ENCODE measurements around the gene HTD2.
A peak's percentile ranks its signal among the peaks of the same experiment; 100 is the strongest.
"Not testable (repeated sequence)": the region's sequence is repeated elsewhere in the genome, so short reads cannot be mapped to it uniquely, and the experiment has no call there.

HTD2 gene

DNA sequence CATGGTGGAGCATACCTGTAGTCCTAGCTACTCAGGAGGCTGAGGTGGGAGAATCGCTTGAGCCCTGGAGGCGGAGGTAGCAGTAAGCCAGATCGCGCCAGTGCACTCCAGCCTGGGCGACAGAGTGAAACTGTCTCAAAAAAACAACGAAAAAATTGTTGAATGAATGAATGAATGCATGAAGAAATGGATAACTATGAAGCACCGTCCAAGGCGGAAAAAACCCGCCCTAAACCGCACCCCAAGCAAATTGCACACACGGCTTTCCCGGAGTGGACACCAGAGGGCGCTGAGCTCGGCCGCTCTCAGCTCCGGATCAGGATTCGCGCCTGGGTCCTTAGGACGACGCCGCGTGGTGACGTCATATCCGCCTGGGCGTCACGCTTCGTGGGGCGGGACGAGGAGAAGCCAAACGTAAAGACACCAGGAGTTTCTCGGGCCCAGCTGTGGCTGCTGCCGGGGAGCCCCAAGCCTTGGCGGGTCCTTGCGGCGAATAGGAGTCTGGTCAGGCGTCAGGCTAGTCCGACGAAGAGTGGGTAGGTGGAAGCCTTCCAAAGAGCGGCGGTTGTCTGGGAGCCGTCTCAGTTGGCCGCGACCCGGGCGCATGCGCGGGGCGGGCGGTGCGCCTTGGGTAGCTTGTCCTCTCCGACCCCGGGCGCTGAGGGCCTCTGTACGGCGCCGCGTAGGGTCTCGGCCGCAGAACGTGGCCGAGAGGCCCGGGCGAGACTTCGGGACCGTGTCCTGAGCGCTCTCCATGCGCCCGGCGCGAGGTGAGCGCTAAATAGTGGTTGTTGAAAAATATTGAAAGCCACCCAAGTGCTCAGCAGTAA, at the start of gene HTD2, which contains the start of gene RPP14:
TSS of gene HTD2 (plus strand) at position 639 of the 830 bp plus-strand sequence. CDS start 11,094 bp downstream, outside the sequence.
TSS of gene RPP14 (plus strand) at position 364 of the 830 bp plus-strand sequence. CDS start 4,085 bp downstream, outside the sequence.
- peak; percentile 98 for DNase-seq

DNA sequence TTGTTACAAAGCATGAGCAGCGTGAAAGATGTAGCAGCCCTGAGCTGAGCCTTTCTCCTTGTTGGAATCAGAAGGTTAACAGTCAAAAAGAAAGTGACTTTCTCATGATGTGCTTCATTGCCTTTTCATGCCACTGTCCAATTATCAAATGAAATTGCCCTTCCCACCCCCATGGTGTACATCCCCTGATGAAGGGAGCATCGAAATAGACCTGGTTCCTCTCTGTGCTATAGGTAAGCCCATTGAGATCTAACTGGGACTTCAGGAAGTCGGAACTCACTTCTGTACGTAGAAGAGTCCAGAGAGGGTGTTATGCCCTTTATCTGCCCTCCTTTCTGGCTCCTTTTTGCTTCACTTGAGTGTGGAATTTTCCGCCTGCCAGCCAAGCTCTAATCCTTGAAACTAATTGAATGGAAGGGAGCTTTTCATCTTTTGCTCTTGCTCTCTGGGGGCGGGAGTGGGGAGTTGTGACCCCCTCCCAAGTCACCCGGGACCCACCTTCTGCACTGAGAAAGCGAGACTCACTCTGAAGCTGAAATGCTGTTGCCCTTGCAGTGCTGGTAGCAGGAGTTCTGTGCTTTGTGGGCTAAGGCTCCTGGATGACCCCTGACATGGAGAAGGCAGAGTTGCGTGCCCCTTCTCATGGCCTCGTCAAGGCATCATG, 47.8 kb upstream of the HTD2 start:
- no peak for DNase-seq

DNA sequence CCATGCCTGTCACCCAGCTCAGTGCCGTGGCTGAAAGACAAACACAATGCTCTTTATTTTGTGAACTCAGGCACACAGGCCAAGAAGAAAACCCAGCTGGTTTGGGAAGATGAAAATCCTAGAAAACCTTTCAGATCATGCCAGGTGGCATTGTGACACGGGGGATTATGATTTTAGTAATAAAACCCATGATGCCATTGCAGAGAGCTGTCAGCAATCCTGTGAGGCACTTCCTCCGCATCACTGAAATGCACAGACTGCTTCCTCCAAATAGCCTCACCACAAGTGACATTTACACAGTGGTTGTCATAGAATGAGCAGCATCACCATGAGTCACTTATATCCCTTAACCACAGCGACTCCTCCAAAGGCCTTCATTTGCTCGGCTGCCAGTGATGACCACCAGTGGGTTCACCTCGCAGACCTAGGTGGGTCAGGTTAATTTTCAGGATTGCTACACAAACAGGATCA, 46.0 kb upstream of the HTD2 start:
- peak; percentile 59 for DNase-seq

DNA sequence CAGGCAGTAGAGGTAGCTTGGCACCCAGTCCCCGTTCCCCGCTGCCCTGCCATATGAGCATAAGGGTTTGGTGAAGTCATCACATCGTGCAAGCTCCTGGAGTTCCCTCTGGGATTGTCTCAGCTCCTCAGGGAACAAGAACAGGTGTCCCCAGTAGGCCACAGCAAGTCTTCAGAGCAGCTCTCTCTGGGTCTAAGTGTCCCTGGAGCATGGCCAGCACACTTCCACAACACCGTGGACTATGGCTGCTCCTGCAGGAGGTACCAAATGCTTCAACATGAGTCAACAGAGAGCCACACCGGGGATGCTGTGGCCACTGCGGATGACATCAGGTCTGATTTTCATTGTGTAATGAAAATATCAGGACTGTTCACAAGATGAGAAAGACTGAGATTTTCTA, 45.6 kb upstream of the HTD2 start:
- DNase-seq = peak; percentile 10

DNA sequence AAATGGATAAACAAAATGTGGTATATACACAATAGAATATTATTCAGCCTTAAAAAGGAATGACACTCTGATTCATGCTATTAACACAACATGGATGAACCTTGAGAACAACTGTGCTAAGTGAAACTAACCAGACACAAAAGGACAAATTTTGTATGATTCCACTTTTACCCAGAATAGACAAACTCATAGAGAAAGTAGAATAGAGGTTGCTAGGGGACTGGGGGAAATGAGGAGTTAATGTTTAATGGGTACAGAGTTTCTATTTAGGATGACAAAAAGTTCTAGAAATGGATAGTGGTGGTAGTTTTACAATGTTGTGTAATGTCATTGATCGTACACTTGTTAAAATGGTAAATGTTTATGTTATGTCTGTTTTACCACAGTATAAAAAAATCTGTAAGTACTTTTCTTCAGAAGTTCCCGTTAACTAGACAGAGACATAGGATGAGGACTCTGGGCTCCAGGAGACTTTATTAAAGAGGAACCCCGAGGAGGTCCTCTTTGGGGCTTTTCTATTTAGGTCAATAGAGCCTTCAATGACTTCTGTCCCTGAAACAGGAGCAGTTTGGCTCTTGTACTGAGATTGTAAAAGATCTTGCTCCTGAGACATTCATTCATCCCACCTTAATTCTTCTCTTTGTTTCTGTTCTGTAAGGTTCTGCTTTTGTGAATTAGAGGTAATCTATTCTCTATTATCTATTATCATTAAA, 44.2 kb upstream of the HTD2 start:
- DNase-seq = no peak

DNA sequence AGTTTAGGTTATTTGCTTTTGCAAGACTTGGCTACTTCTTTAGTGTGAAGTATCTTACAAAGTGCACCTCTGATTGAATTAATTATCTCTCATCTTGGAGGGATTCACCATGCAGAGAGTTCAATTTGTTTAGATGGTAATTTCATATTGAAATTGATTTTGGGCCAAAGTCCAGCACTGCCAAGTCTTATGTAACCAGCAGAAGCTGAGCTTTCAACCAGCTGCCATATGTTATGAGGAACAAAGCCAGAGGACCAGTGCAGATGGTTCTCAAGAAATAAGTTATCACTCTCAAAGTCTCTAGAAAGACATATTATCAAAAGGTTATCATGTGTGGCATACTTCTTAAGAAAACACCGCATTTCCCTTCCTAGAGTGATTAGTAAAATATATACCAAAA, 39.7 kb upstream of the HTD2 start:
- DNase-seq = no peak

DNA sequence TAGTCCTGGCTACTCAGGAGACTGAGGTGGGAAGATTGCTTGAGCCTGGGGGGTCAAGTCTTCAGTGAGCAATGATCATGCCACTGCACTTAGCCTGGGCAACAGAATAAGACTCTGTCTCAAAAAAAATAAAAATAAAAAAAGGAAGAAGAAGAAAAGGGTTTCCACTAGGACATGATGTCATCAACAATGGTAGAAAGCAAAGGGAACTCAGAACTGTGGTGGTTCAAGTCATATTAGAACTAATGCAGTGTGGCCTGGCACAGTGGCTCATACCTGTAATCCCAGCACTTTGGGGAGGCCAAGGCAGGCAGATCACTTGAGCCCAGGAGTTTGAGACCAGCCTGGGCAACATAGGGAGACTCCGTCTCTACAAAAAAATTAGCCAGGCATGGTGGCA, 38.8 kb upstream of the HTD2 start:
- not testable (repeated sequence) for DNase-seq

DNA sequence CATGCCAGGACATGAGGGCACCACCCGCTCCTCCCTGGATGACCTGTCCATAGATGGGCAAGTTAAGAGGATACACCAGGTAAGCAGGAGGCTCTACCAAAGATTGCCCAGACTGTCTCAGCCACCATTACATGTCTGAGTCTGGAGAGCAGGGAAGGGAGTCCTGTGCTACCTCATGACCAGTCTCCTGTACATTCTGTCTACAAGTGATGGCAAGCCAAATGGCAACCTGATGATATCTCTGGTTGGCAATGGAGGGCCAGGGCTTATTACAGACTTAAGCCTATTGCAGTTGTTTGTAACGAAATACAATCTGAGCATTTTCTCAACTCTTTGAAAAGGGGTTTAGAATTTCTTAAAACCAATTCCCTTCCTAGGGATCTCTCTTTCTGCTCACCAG, 37.0 kb upstream of the HTD2 start:
- DNase-seq = no peak

DNA sequence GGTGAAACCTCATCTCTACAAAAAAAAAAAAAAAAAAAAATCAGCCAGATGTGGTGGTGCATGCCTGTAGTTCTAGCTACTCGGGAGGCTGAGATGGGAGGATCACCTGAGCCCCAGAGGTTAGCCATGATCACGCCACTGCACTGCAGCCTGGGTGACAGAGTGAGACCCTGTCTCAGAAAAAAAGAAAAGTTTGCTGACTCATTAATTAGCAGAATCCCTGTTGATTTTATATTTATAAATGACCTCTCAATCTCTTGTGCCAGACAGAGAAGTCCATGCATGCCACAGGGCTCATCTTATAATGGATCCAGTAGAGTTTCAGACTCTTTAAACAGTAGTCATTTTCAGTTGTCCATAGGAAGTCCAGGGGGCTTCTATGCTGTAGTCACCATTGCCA, 35.8 kb upstream of the HTD2 start:
- DNase-seq = no peak

DNA sequence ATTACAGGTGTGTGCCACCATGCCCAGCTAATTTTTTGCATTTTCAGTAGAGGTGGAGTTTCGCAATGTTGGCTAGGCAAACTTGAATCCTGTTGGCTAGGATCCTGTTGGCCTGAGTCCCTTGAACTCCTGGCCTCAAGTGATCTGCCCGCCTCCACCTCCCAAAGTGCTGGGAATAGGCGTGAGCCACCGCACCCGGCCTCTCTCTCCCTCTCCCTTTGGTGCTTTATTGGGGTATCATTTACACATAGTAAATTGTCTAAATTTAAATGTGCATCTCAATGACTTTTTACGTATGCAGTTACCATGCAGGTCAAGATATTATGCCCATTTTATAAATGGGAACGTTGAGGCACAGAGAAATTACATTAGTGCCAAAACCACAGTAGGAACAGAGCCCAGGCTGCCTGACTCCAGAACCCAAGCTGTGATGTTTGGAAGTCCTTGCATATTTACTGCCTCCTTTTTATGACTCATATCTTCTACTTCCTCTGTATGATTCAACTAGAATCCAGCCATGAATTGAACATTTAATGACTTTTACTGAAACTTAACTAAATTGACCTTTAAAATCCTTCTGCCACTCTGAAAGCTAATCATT, 34.3 kb upstream of the HTD2 start:
- peak; percentile 36 for DNase-seq

DNA sequence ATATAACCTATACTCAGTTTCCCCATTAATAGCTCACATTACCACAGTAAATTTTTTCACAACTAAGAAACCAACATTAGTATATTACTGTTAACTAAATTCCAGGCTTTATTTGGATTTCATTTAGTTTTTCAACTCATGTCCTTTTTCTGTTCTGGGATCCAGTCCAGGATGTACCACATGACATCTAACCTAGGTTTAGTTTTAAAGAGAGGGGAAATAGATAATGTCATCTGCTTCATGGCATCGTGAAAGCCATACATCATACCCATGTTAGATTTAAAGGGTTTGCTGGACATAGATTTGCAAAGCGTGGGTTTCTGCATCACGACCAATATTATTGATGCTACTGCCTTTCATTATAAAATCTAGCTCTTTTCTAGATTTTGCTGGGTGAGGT, 33.4 kb upstream of the HTD2 start:
- no peak for DNase-seq

DNA sequence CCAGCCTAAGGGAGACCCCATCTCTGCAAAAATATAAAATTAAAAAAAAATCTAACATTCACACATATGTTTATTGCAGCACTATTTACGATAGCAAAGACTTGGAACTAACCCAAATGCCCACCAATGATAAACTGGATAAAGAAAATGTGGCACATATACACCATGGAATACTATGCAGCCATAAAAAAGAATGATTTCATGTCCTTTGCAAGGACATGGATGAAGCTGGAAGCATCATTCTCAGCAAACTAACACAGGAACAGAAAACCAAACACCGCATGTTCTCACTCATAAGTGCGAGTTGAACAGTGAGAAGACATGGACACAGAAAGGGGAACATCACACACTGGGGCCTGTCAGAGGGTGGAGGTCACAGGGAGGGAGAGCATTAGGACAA, 33.0 kb upstream of the HTD2 start:
- not testable (repeated sequence) for DNase-seq

DNA sequence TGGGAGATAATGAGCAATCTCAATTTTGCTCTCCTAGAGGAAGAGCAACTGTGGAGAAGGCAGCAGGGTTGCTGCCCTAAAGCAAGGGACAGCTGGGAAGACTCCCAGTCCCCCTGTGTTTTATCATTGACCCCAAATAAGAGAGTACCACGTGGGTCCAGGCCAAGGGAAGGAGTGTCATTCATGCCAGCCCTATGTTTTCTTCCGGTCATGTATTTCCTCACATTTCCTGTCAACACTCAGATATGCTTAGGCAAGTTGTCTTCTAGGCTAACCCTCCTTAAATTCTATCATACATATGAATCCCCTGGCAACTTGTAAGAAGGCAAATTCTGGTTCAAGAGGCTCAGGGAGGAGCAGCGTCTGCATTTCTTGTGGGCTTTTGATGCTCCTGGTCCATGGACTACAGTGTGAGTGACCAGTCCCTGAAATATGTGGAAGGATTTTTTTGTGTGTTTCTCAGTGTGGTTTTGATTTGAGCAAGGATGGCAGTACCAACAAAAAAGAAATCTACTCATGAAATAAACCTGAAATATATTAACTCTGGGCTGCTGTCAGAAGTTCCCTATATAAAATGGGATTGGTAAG, 32.2 kb upstream of the HTD2 start:
- no peak for DNase-seq

DNA sequence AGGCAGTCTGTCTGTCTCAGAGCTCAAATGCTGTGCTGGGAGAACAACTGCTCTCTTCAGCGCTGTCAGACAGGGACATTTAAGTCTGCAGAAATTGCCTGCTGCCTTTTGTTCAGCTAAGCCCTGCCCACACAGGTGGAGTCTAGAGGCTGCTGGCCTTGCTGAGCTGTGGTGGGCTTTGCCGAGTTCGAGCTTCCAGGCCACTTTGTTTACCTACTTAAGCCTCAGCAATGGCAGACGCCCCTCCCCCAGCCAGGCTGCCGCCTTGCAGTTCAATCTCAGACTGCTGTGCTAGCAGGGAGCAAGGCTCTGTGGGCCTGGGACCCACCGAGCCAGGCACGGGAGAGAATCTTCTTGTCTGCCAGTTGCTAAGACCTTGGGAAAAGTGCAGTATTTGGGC, 25.3 kb upstream of the HTD2 start:
- DNase-seq = no peak

DNA sequence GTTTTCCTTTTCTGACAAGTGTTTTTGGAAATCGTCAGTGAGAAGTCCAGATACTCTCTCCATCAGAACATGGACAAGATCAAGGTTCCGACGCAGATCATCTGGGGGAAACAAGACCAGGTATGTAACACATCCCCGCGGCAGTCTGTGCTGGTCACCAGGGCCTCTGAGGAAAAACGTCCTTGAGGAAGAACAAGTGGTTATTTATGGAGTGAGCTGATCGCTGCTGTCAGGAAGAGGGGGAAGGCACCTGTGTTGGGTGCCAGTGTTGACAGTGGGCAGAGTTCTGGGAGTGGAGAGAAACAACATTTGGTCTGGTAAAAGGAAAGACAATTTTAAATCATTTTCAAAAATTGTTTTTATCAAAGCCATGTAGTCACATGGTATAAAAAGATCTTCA, 21.0 kb upstream of the HTD2 start:
- no peak for DNase-seq

DNA sequence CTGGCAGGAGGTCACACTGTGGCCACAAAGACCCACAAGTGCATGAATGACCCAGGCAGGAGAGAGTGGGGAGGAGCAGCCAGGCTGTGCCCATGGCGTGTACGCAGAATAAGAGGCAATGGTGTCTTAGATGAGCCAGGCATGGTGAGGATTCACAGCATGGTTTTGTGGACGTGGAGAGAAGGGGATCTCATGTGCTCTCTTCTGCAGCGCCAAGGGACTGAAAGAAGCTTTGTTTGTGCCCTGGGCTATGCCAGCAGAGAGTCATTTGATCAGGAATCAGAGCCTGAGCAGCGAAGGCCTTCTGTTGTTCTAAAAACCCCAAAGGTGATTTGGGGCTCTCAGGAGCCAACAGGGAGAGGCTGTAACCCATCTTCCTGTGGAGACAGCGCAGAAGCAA, 19.0 kb upstream of the HTD2 start:
- no peak for DNase-seq

DNA sequence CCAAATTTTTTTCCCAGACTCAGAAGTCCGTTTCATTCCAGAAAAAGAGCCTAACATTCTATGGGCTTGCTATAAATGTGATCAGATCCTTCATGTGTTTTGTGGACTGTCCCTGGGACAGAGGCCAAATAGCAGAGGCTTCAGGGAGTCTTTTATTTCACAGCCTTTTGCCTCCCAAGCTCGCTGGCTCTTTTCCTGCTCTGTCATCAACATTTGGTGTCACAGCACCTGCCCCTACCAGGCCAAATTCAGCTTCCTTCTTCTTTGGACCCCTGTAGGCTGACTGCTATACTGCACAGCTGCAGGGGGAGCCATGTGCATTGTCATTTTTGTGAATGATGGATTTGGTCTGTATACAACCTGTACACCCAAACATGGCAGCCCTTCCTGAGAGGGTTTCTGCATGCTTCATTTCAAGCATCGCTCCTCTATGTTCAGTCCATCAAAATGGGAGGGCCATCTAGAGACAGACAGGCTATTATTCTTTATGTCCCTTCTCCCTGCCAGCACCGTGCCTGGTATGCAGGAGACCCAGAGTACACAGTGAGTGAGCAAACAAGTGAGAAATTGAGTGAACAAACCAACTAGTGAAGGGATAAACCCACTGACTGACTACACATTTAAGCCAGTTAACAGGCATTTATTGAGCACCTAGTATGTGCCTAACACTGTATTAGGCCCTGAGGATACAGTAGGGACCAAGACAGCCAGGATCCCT, 18.1 kb upstream of the HTD2 start:
- no peak for DNase-seq

DNA sequence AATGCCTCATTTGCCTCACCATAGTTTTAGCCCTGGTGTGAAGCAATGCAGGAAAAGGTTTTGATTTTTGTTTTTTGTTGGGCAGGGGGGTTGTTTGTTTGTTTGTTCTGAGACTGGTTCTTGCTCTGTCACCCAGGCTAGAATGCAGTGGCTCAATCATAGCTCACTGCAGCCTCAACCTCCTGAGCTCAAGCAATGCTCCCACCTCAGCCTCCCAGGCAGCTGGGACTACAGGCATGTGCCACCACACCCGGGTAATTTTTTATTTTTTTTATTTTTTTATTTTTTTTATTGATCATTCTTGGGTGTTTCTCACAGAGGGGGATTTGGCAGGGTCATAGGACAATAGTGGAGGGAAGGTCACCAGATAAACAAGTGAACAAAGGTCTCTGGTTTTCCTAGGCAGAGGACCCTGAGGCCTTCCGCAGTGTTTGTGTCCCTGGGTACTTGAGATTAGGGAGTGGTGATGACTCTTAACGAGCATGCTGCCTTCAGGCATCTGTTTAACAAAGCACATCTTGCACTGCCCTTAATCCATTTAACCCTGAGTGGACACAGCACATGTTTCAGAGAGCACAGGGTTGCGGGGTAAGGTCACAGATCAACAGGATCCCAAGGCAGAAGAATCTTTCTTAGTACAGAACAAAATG, 17.2 kb upstream of the HTD2 start:
- DNase-seq = not testable (repeated sequence)

DNA sequence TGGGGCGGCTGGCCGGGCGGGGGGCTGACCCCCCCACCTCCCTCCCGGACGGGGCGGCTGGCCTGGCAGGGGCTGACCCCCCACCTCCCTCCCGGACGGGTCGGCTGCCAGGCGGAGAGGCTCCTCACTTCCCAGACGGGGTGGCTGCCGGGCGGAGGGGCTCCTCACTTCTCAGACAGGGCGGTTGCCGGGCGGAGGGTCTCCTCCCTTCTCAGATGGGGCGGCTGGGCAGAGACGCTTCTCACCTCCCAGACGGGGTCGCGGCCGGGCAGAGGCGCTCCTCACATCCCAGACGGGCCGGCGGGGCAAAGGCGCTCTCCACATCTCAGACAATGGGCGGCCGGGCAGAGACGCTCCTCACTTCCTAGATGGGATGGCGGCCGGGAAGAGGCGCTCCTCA, 15.9 kb upstream of the HTD2 start:
- not testable (repeated sequence) for DNase-seq

DNA sequence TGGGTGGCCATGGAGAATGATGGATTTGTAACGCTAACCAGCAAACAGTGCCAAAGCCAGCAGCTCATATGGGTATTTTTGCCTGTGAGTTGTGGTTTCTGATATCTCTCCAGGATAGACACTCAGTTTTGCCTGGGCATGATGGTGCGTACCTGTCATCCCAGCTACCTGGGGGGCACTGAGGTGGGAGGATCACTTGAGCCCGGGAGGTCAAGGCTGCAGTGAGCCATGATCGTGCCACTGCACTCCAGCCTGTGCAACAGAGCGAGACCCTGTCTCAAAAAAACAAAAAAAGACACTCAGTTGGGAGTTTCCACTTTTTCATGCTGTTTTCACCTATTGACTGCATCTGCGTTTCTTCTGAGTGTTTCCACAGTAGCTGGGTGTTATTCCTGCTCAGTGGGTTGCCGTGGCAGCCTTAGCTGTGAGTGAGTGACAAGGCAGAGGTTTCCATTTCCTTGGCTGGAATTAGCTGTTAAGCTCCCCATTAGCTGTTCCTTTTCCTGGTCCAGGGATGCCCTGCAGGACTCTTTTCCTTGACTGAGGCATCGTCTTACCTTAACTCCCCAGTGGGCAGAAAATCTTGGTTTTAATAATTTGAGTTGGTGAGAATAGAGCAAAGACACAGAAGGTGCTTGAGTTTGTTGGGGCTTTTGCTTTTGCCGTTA, 14.5 kb upstream of the HTD2 start:
- DNase-seq = no peak

DNA sequence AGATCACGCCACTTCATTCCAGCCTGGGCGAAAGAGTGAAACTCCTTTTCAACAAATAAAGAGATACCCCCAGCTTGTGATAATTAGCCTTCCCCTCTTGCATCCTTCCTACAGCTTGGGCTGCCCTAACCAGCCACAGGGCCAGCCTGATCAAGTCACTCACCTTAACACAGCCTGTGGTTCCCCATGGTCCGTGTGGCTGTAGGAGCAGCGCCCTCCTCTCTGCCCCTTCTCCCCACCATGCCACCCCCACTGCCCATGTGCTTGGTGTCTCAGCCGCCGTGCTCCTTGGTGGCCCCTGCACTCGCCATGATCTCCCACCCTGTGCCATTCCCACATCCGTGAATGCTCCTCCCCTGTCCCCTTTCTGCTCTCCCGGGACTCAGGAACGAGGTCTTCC, 13.5 kb upstream of the HTD2 start:
- no peak for DNase-seq

All from activated CD4-positive, alpha-beta T cell treated with anti-CD3 and anti-CD28 coated beads, Interleukin-2, amount 50 U/mL, for 16 hours (primary cell).